HepG2 (cell line): ENCODE data around the gene ZBED6. TPM values are rescaled to one million over a fixed set of nuclear protein-coding genes. Genes with fewer than 3 reads are reported as not detected.

Experiments used
- ATAC-seq: fragments of 200-7000 bp; cut with Tn5 transposase; 3 replicates; pipeline ENCODE4 v1.9.1; 2020; ENCODE audit warnings: mild to moderate bottlenecking, moderate library complexity
- BruUV-seq: library from RNA; stranded (reverse); fragments of 400-500 nt; replicated peaks from 2 replicates; lab custom pipeline; 2021; lab: Mats Ljungman, UMichigan
- CTCF ChIA-PET: fragments of 300-600 bp; formaldehyde crosslinking; extraction: SDS; loops from one replicate; lab custom pipeline; 2021; ENCODE audit warnings: low total read pairs, inconsistent platforms, low intra/inter-chr PET ratio; lab: Yijun Ruan, JAX
- POLR2A ChIA-PET: fragments of 350-600 bp; sonication (Branson Sonifier 250); formaldehyde crosslinking; loops from one replicate; lab custom pipeline; 2020; ENCODE audit warnings: antibody characterized with exemption, inconsistent platforms; lab: Yijun Ruan, JAX
- DNase-seq: peaks from one replicate; pipeline ENCODE4 v3.0.0-alpha.2; 2015; ENCODE audit warnings: low spot score
- FAIRE-seq: peaks from 3 replicates; lab custom pipeline; 2011; peaks lifted over from hg19 to GRCh38; lab: Jason Lieb, UNC
- H2AFZ ChIP-seq: one replicate; pipeline ENCODE4 v1.6.1; 2011; ENCODE audit warnings: low read length, inconsistent platforms
- H3K27ac ChIP-seq: fragments of 300-600 bp; 3 replicates; pipeline ENCODE4 v1.8.0; 2011; ENCODE audit warnings: mixed run types, mild to moderate bottlenecking, mixed read lengths, low read length, inconsistent platforms; ENCODE audit not compliant: insufficient read depth; ENCODE audit errors: extremely low read length
- H3K27me3 ChIP-seq, 2 experiments: fragments of 200-600 bp in 1 of 2; 2 replicates in 1 of 2; 3 replicates in 1 of 2; pipeline versions ENCODE4 v1.6.0 to v1.8.0; 2011; ENCODE audit warnings: low read length in 2 of 2, mild to moderate bottlenecking in 2 of 2, moderate library complexity in 2 of 2, inconsistent platforms in 1 of 2; ENCODE audit not compliant: insufficient read depth in 2 of 2, control insufficient read depth in 1 of 2
- H3K36me3 ChIP-seq, 2 experiments: fragments of 200-600 bp in 1 of 2; replicated peaks in 1 of 2; 2 replicates in 1 of 2; 3 replicates in 1 of 2; pipeline versions ENCODE4 v1.5.1 to v1.8.0; 2011; ENCODE audit warnings: low read length in 2 of 2, inconsistent platforms in 1 of 2; ENCODE audit not compliant: insufficient read depth in 2 of 2, control insufficient read depth in 1 of 2
- H3K4me1 ChIP-seq: 2 replicates; pipeline ENCODE4 v1.5.1; 2012; ENCODE audit warnings: low read length, inconsistent platforms; ENCODE audit not compliant: insufficient read depth
- H3K4me2 ChIP-seq: 2 replicates; pipeline ENCODE4 v1.6.0; 2011; ENCODE audit warnings: low read depth, low read length, inconsistent platforms
- H3K4me3 ChIP-seq, 3 experiments: fragments of 200-600 bp in 1 of 3; sonication (generic), shearing (Covaris generic) in 1 of 3; replicated peaks in 1 of 3; 2 replicates each; pipeline ENCODE4 v1.5.1; 2011 to 2016; ENCODE audit warnings: low read length in 3 of 3, inconsistent platforms in 2 of 3, low read depth in 2 of 3, mild to moderate bottlenecking in 2 of 3, control low read depth in 1 of 3, mixed read lengths in 1 of 3; ENCODE audit not compliant: insufficient read depth in 1 of 3
- H3K79me2 ChIP-seq: one replicate; pipeline ENCODE4 v1.6.1; 2011; ENCODE audit warnings: low read length, inconsistent platforms; ENCODE audit not compliant: insufficient read depth
- H3K9ac ChIP-seq: 2 replicates; pipeline ENCODE4 v1.6.0; 2011; ENCODE audit warnings: mild to moderate bottlenecking, low read depth, low read length, inconsistent platforms; ENCODE audit not compliant: insufficient read depth
- H3K9me3 ChIP-seq: 2 replicates; pipeline ENCODE4 v1.5.1; 2012; ENCODE audit warnings: mild to moderate bottlenecking, low read length
- H4K20me1 ChIP-seq: 2 replicates; pipeline ENCODE4 v1.6.0; 2011; ENCODE audit warnings: inconsistent platforms, mild to moderate bottlenecking, low read length, moderate library complexity; ENCODE audit not compliant: insufficient read depth
- ARNTL ChIP-seq: sonication (generic); formaldehyde crosslinking; IDR thresholded peaks from 2 replicates; pipeline ENCODE4 v1.4.0; 2020; ENCODE audit warnings: mild to moderate bottlenecking, missing genetic modification reagents
- BORCS8-MEF2B ChIP-seq: sonication (generic); formaldehyde crosslinking; IDR thresholded peaks from 2 replicates; pipeline ENCODE4 v1.8.0; 2022; ENCODE audit warnings: mild to moderate bottlenecking, missing genetic modification reagents
- FOXK2 ChIP-seq: fragments of 450-650 bp; IDR thresholded peaks from 2 replicates; pipeline ENCODE4 v1.6.1; 2016
- FOXO4 ChIP-seq: sonication (generic); formaldehyde crosslinking; conservative IDR thresholded peaks from 2 replicates; pipeline ENCODE4 v1.8.1; 2023; ENCODE audit warnings: missing genetic modification reagents
- GABPA ChIP-seq, 2 experiments: IDR thresholded peaks; 2 replicates each; pipeline ENCODE4 v1.6.1; 2011 to 2016; ENCODE audit warnings: low read depth in 2 of 2, low read length in 1 of 2, missing biosample characterization in 1 of 2, missing genetic modification characterization in 1 of 2
- ISL2 ChIP-seq: sonication (generic); formaldehyde crosslinking; IDR thresholded peaks from 2 replicates; pipeline ENCODE4 v1.5.0; 2020; ENCODE audit warnings: missing genetic modification reagents
- KAT8 ChIP-seq: IDR thresholded peaks from 2 replicates; pipeline ENCODE4 v1.6.1; 2016; ENCODE audit warnings: missing genetic modification reagents, missing compliant biosample characterization
- KMT2B ChIP-seq: IDR thresholded peaks from 2 replicates; pipeline ENCODE4 v1.6.1; 2016; ENCODE audit warnings: missing genetic modification reagents, missing compliant biosample characterization
- MXD4 ChIP-seq: IDR thresholded peaks from 2 replicates; pipeline ENCODE4 v1.6.1; 2016; ENCODE audit warnings: mild to moderate bottlenecking, missing biosample characterization, missing genetic modification reagents
- RCOR2 ChIP-seq: IDR thresholded peaks from 2 replicates; pipeline ENCODE4 v1.6.1; 2016; ENCODE audit warnings: missing biosample characterization, missing genetic modification reagents
- RFXAP ChIP-seq: sonication (generic); formaldehyde crosslinking; IDR thresholded peaks from 2 replicates; pipeline ENCODE4 v1.4.0; 2020; ENCODE audit warnings: missing genetic modification reagents, borderline replicate concordance
- STAT6 ChIP-seq: sonication (generic); formaldehyde crosslinking; IDR thresholded peaks from 2 replicates; pipeline ENCODE4 v1.4.0; 2020; ENCODE audit warnings: missing genetic modification reagents, mild to moderate bottlenecking, borderline replicate concordance
- ZBTB26 ChIP-seq: IDR thresholded peaks from 2 replicates; pipeline ENCODE4 v1.6.1; 2016; ENCODE audit warnings: missing compliant biosample characterization, missing genetic modification reagents, borderline replicate concordance
- ZFX ChIP-seq: sonication (generic); formaldehyde crosslinking; IDR thresholded peaks from 2 replicates; pipeline ENCODE4 v1.4.0; 2020; ENCODE audit warnings: mild to moderate bottlenecking, low read depth, missing genetic modification reagents, moderate library complexity
- ZNF18 ChIP-seq: sonication (generic); formaldehyde crosslinking; IDR thresholded peaks from 2 replicates; pipeline ENCODE4 v1.8.0; 2022; ENCODE audit warnings: mild to moderate bottlenecking, missing genetic modification reagents; ENCODE audit not compliant: insufficient replicate concordance
- ZNF317 ChIP-seq: sonication (generic); formaldehyde crosslinking; IDR thresholded peaks from 2 replicates; pipeline ENCODE4 v1.5.0; 2020; ENCODE audit warnings: mild to moderate bottlenecking, missing genetic modification reagents
- ZNF704 ChIP-seq: sonication (generic); formaldehyde crosslinking; IDR thresholded peaks from 2 replicates; pipeline ENCODE4 v1.8.1; 2023; ENCODE audit warnings: mild to moderate bottlenecking, inconsistent platforms, moderate library complexity, missing genetic modification reagents, borderline replicate concordance
- WGBS: methylation state at CpG from one replicate; pipeline ENCODE4 v1.1.6; 2017; ENCODE audit warnings: low lambda C conversion rate; 5-methylcytosine and 5-hydroxymethylcytosine counted together
- in situ Hi-C: cut with HindIII; loops from 2 replicates; pipeline ENCODE4 v1.10.0; 2017; ENCODE audit warnings: low pct_unique_long_range_greater_than_20kb; ENCODE audit not compliant: extremely low pct_ligation_motif_present
- intact Hi-C: fragments of 100-400 bp; cut with micrococcal nuclease; formaldehyde crosslinking; loops from one replicate; pipeline ENCODE4 v1.10.0; 2022; ENCODE audit not compliant: unreplicated experiment
- polyA plus RNA-seq, 8 experiments: library from polyadenylated mRNA; depleted of rRNA in 3 of 8; stranded (reverse) in 7 of 8; unstranded in 1 of 8; fragments of >200 nt; fragmentation: Illumina TruSeq in 4 of 8; extraction: Trizol in 4 of 8; gene quantifications; 2 replicates each; pipeline versions ENCODE4 v1.2.1 to v1.2.3, GENCODE V29; 2011 to 2016; ENCODE audit warnings: low read depth in 4 of 8, missing spikeins in 1 of 8, mixed read lengths in 1 of 8; ENCODE audit not compliant: insufficient read depth in 1 of 8
- total RNA-seq, 5 experiments: library from RNA; depleted of rRNA; stranded (reverse); fragments of >200 nt; fragmentation: Illumina TruSeq; extraction: Trizol; gene quantifications; 2 replicates each; pipeline ENCODE4 v1.2.3, GENCODE V29; 2016; ENCODE audit warnings: low read depth in 1 of 5

Gene ZBED6
- total and polyA plus RNA-seq, 2 of the 13 experiments (the other 11 are each of a cell fraction or from before 2014, with no cell fraction given), result 9.3 to 12.5 TPM

GRCh38 chr1:203796236-203796605, 798 bp downstream of the ZBED6 start:
- no peaks in the 10 kb centered on the region for H3K9me3 ChIP-seq
- intact Hi-C loops, result no loop called here
- H3K36me3 ChIP-seq, result peaks cover 2 to 25% of the 10 kb centered on the region in 2 experiments; a peak in 3 of 5 replicates
- no peaks in the 10 kb centered on the region for H3K27me3 ChIP-seq
- peak overlapping the region; percentile 97 for H3K27ac ChIP-seq
- peaks cover 29% of the 10 kb centered on the region for H4K20me1 ChIP-seq
- ChIA-PET POLR2A (interaction anchor here (2.0 kb wide), 1 partner anchor 11 kb away, joined by 4 read pairs; no protein-coding TSS in a partner anchor), CTCF (no interaction called here)
- no TSS peak for BruUV-seq
- FAIRE-seq (peak; percentile 44), ATAC-seq (peak; percentile 66), DNase-seq (peak; percentile 20)
- H2AFZ ChIP-seq, result no peak overlapping the region
- under 1% methylated on average over 12 of the region's 12 CpGs for WGBS
- H3K79me2 ChIP-seq, result peaks cover 53% of the 10 kb centered on the region
- H3K4me2 ChIP-seq, result peak overlapping the region; percentile 83
- H3K4me1 ChIP-seq, result peaks cover 46% of the 10 kb centered on the region
- peak overlapping the region; percentile 97 for H3K9ac ChIP-seq
- in situ Hi-C loops, result no loop called here
- H3K4me3 ChIP-seq, result peak overlapping the region; percentile 75 to 88 (median 77)
- 0 out of 2 replicates have a peak, but pooled peaks have one; percentile 25 for TF ChIP-seq BORCS8-MEF2B
- TF ChIP-seq ARNTL (CRISPR knock-in tag), result no peak
- no peak for TF ChIP-seq MXD4 (CRISPR knock-in tag)
- TF ChIP-seq ZNF317 (CRISPR knock-in tag), result 0 out of 2 replicates have a peak, but pooled peaks have one; percentile 3
- no peak for TF ChIP-seq KAT8 (CRISPR knock-in tag)
- no peak for TF ChIP-seq STAT6 (CRISPR knock-in tag)
- TF ChIP-seq ISL2, result no peak
- no peak for TF ChIP-seq KMT2B (CRISPR knock-in tag)
- no peak for TF ChIP-seq ZFX (CRISPR knock-in tag)
- no peak for TF ChIP-seq GABPA (IDR thresholded peaks at IDR 0.05; ENCODE audit: low read depth, low read length)
- TF ChIP-seq GABPA (CRISPR knock-in tag; IDR thresholded peaks at IDR 0.05; ENCODE audit: low read depth), result peak; percentile 56
- no peak for TF ChIP-seq RCOR2
- no peak for TF ChIP-seq FOXK2
- 0 out of 2 replicates have a peak, but pooled peaks have one; percentile 8 for TF ChIP-seq ZBTB26 (CRISPR knock-in tag)
- TF ChIP-seq ZNF18 (CRISPR knock-in tag), result peak; percentile 11
- no peak for TF ChIP-seq RFXAP (CRISPR knock-in tag)
- TF ChIP-seq ZNF704 (CRISPR knock-in tag), result no peak
- TF ChIP-seq FOXO4 (CRISPR knock-in tag), result no peak
